NCI-H82 treated with DMSO at 0.1 percent for 48 hours (cell line): ENCODE results near the gene CEP250.
"Not testable (repeated sequence)": the region's sequence is repeated elsewhere in the genome, so short reads cannot be mapped to it uniquely, and the experiment has no call there.

Experiments
- DNase-seq: peaks from one replicate; lab custom pipeline; 2025; ENCODE audit not compliant: unreplicated experiment; lab: John Stamatoyannopoulos, UW

CEP250 gene

GRCh38 chr20:35449855-35450254 lies 5.5 kb upstream of the CEP250 start:
- not testable (repeated sequence) for DNase-seq

- DNase-seq: no peak
Observed at GRCh38 chr20:35451295-35451694, 4.1 kb upstream of the CEP250 start.

GRCh38 chr20:35453647-35454046 lies 1.8 kb upstream of the CEP250 start:
- DNase-seq: no peak

- DNase-seq: not testable (repeated sequence)
Observed at GRCh38 chr20:35456700-35457099, 1.3 kb downstream of the CEP250 start.

- not testable (repeated sequence) for DNase-seq
Observed at GRCh38 chr20:35457539-35457938, 2.1 kb downstream of the CEP250 start.

GRCh38 chr20:35458388-35458787 lies 3.0 kb downstream of the CEP250 start:
- DNase-seq: peak; percentile 62

GRCh38 chr20:35461620-35462019 lies 6.2 kb downstream of the CEP250 start:
- no peak for DNase-seq

GRCh38 chr20:35462351-35462750 lies 7.0 kb downstream of the CEP250 start:
- no peak for DNase-seq

- DNase-seq: peak; percentile 73
Observed at GRCh38 chr20:35463455-35464300, 8.3 kb downstream of the CEP250 start.

- no peak for DNase-seq
Observed at GRCh38 chr20:35465976-35466375, 10.6 kb downstream of the CEP250 start.

- no peak for DNase-seq
Observed at GRCh38 chr20:35466856-35467255, 11.5 kb downstream of the CEP250 start.

GRCh38 chr20:35467339-35468224 lies 12.2 kb downstream of the CEP250 start:
- DNase-seq: no peak

- DNase-seq: no peak
Observed at GRCh38 chr20:35468671-35469334, 13.4 kb downstream of the CEP250 start.

- DNase-seq: no peak
Observed at GRCh38 chr20:35472209-35472608, 16.8 kb downstream of the CEP250 start.

- DNase-seq: no peak
Observed at GRCh38 chr20:35473684-35474083, 18.3 kb downstream of the CEP250 start.

- DNase-seq: no peak
Observed at GRCh38 chr20:35474303-35474871, 19.0 kb downstream of the CEP250 start.

GRCh38 chr20:35476288-35476687 lies 20.9 kb downstream of the CEP250 start:
- DNase-seq: no peak

GRCh38 chr20:35478804-35479472 lies 23.5 kb downstream of the CEP250 start:
- DNase-seq: no peak

- DNase-seq: no peak
Observed at GRCh38 chr20:35479798-35480197, 24.4 kb downstream of the CEP250 start.

- DNase-seq: no peak
Observed at GRCh38 chr20:35487479-35487878, 32.1 kb downstream of the CEP250 start.
